Right lobe of liver (tissue), 4 donors: ENCODE data around the gene ZNF385B.

Experiments
- POLR2A ChIP-seq: fragments of 450-650 bp; IDR thresholded peaks from one replicate; pipeline ENCODE4 v1.6.1; 2017; ENCODE audit warnings: antibody characterized with exemption, mild to moderate bottlenecking
- TF ChIP-seq, protein P1 (sequence below), 4 donors: fragments of 200-600 bp in 3 of 4; fragments of 450-650 bp in 1 of 4; IDR thresholded peaks; one replicate each; pipeline versions ENCODE4 v1.5.1 to v1.8.0; 2016 to 2022; ENCODE audit warnings: antibody characterized with exemption in 4 of 4, mild to moderate bottlenecking in 2 of 4
- donor health status: DM: no; HTN: no; CAD: no.
- donor health status: DM: no; HTN: no; CAD: no.
- donor health status: DM: no; HTN: yes; CAD: no.

GRCh38 chr2:179862898-179863458 is 1.6 kb upstream of the ZNF385B start:
- TF ChIP-seq POLR2A = no peak
- TF ChIP-seq, protein P1, sequence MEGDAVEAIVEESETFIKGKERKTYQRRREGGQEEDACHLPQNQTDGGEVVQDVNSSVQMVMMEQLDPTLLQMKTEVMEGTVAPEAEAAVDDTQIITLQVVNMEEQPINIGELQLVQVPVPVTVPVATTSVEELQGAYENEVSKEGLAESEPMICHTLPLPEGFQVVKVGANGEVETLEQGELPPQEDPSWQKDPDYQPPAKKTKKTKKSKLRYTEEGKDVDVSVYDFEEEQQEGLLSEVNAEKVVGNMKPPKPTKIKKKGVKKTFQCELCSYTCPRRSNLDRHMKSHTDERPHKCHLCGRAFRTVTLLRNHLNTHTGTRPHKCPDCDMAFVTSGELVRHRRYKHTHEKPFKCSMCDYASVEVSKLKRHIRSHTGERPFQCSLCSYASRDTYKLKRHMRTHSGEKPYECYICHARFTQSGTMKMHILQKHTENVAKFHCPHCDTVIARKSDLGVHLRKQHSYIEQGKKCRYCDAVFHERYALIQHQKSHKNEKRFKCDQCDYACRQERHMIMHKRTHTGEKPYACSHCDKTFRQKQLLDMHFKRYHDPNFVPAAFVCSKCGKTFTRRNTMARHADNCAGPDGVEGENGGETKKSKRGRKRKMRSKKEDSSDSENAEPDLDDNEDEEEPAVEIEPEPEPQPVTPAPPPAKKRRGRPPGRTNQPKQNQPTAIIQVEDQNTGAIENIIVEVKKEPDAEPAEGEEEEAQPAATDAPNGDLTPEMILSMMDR (IDR thresholded peaks at IDR 0.05) = no peak
